H7 (cell line): ENCODE data around the gene USP17L21. TPM values are rescaled to one million over a fixed set of nuclear protein-coding genes. Genes with fewer than 3 reads are reported as not detected.
"Not testable (repeated sequence)": the region's sequence is repeated elsewhere in the genome, so short reads cannot be mapped to it uniquely, and the experiment has no call there.

Experiments used
- DNase-seq: peaks from one replicate; pipeline ENCODE4 v3.0.0; 2012
- H3K27me3 ChIP-seq: 2 replicates; pipeline ENCODE4 v1.6.0; 2011; ENCODE audit warnings: mild to moderate bottlenecking, low read length; ENCODE audit not compliant: control insufficient read depth, insufficient read depth
- H3K36me3 ChIP-seq: replicated peaks from 2 replicates; pipeline ENCODE4 v1.5.1; 2011; ENCODE audit warnings: low read length; ENCODE audit not compliant: control insufficient read depth, insufficient read depth
- H3K4me3 ChIP-seq: 2 replicates; pipeline ENCODE4 v1.5.1; 2011; ENCODE audit warnings: low read depth, mild to moderate bottlenecking, control low read depth, low read length, moderate library complexity; ENCODE audit not compliant: insufficient read depth
- total RNA-seq: library from RNA; depleted of rRNA; stranded (reverse); fragments of >200 nt; shearing (Covaris generic); gene quantifications from 2 replicates; pipeline ENCODE4 v1.2.3, GENCODE V29; 2014; rRNA removed

Gene USP17L21, protein sequence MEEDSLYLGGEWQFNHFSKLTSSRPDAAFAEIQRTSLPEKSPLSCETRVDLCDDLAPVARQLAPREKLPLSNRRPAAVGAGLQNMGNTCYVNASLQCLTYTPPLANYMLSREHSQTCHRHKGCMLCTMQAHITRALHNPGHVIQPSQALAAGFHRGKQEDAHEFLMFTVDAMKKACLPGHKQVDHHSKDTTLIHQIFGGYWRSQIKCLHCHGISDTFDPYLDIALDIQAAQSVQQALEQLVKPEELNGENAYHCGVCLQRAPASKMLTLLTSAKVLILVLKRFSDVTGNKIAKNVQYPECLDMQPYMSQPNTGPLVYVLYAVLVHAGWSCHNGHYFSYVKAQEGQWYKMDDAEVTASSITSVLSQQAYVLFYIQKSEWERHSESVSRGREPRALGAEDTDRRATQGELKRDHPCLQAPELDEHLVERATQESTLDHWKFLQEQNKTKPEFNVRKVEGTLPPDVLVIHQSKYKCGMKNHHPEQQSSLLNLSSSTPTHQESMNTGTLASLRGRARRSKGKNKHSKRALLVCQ
- total RNA-seq: not detected in 2 replicates

DNA sequence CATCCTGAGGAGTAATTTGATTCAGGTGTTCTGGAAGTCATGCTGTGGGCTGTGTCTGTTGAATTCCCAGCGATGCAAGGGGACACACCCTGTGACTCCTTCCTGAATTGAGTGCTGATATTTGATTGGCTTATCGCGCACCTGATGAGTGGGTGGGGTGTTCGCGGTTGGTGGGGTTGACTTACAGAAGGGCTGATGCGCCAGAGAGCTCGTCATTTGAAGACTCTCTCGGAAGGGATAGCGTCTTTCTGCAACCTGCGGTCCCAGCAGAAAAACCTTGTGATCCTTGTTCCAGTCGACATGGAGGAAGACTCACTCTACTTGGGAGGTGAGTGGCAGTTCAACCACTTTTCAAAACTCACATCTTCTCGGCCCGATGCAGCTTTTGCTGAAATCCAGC lies at the start of gene USP17L21:
USP17L21 (plus strand) TSS at position 301 of the 400 bp plus-strand sequence; CDS start at position 301, 0 bp downstream.
- H3K4me3 ChIP-seq, DNase-seq, H3K36me3 ChIP-seq, H3K27me3 ChIP-seq: not testable (repeated sequence)

DNA sequence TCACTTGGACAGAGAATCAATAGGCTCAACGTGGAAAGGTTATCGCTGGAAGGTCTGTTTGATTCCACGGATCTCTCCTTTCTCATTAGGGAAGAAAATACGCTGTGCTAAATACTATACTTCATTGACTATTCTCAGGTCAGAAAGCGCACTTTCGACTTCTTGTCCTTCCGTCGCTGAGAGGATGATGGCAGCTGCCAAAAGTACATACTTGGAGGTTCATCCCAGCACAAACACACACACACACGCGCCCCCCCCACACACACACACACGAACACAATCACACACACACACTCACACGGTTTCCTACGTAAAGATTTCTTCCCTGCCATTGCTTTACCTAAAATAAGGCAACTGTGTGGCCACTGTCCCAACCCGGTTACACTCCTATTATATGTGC lies 48.0 kb upstream of the USP17L21 start:
- DNase-seq, H3K27me3 ChIP-seq, H3K36me3 ChIP-seq, H3K4me3 ChIP-seq: not testable (repeated sequence)

DNA sequence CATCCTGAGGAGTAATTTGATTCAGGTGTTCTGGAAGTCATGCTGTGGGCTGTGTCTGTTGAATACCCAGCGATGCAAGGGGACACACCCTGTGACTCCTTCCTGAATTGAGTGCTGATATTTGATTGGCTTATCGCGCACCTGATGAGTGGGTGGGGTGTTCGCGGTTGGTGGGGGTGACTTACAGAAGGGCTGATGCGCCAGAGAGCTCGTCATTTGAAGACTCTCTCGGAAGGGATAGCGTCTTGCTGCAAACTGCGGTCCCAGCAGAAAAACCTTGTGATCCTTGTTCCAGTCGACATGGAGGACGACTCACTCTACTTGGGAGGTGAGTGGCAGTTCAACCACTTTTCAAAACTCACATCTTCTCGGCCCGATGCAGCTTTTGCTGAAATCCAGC lies 47.6 kb upstream of the USP17L21 start, which contains the start of gene USP17L11:
USP17L11 (plus strand) TSS at position 301 of the 400 bp plus-strand sequence; CDS start at position 301, 0 bp downstream.
- not testable (repeated sequence) for H3K27me3 ChIP-seq, H3K36me3 ChIP-seq, H3K4me3 ChIP-seq, DNase-seq

DNA sequence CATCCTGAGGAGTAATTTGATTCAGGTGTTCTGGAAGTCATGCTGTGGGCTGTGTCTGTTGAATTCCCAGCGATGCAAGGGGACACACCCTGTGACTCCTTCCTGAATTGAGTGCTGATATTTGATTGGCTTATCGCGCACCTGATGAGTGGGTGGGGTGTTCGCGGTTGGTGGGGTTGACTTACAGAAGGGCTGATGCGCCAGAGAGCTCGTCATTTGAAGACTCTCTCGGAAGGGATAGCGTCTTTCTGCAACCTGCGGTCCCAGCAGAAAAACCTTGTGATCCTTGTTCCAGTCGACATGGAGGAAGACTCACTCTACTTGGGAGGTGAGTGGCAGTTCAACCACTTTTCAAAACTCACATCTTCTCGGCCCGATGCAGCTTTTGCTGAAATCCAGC lies 42.8 kb upstream of the USP17L21 start, which contains the start of gene USP17L12:
USP17L12 (plus strand) TSS at position 301 of the 400 bp plus-strand sequence; CDS start at position 301, 0 bp downstream.
- not testable (repeated sequence) for H3K27me3 ChIP-seq, DNase-seq, H3K4me3 ChIP-seq, H3K36me3 ChIP-seq

DNA sequence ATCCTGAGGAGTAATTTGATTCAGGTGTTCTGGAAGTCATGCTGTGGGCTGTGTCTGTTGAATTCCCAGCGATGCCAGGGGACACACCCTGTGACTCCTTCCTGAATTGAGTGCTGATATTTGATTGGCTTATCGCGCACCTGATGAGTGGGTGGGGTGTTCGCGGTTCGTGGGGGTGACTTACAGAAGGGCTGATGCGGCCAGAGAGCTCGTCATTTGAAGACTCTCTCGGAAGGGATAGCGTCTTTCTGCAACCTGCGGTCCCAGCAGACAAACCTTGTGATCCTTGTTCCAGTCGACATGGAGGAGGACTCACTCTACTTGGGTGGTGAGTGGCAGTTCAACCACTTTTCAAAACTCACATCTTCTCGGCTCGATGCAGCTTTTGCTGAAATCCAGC lies 38.1 kb upstream of the USP17L21 start, which contains the start of gene USP17L13:
USP17L13 (plus strand) TSS at position 301 of the 400 bp plus-strand sequence; CDS start at position 301, 0 bp downstream.
- not testable (repeated sequence) for H3K27me3 ChIP-seq, DNase-seq, H3K4me3 ChIP-seq, H3K36me3 ChIP-seq

DNA sequence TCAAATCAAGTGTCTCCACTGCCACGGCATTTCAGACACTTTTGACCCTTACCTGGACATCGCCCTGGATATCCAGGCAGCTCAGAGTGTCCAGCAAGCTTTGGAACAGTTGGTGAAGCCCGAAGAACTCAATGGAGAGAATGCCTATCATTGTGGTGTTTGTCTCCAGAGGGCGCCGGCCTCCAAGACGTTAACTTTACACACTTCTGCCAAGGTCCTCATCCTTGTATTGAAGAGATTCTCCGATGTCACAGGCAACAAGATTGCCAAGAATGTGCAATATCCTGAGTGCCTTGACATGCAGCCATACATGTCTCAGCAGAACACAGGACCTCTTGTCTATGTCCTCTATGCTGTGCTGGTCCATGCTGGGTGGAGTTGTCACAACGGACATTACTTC lies 32.4 kb upstream of the USP17L21 start:
- not testable (repeated sequence) for H3K4me3 ChIP-seq, H3K27me3 ChIP-seq, H3K36me3 ChIP-seq, DNase-seq

DNA sequence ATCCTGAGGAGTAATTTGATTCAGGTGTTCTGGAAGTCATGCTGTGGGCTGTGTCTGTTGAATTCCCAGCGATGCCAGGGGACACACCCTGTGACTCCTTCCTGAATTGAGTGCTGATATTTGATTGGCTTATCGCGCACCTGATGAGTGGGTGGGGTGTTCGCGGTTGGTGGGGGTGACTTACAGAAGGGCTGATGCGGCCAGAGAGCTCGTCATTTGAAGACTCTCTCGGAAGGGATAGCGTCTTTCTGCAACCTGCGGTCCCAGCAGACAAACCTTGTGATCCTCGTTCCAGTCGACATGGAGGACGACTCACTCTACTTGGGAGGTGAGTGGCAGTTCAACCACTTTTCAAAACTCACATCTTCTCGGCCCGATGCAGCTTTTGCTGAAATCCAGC lies 28.6 kb upstream of the USP17L21 start, which contains the start of gene USP17L15:
USP17L15 (plus strand) TSS at position 301 of the 400 bp plus-strand sequence; CDS start at position 301, 0 bp downstream.
- not testable (repeated sequence) for DNase-seq, H3K4me3 ChIP-seq, H3K27me3 ChIP-seq, H3K36me3 ChIP-seq

DNA sequence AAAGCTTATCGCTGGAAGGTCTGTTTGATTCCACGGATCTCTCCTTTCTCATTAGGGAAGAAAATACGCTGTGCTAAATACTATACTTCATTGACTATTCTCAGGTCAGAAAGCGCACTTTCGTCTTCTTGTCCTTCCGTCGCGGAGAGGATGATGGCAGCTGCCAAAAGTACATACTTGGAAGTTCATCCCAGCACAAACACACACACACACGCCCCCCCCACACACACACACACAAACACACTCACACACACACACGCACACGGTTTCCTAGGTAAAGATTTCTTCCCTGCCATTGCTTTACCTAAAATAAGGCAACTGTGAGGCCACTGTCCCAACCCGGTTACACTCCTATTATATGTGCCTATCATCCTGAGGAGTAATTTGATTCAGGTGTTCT lies 24.2 kb upstream of the USP17L21 start:
- not testable (repeated sequence) for H3K27me3 ChIP-seq, H3K4me3 ChIP-seq, H3K36me3 ChIP-seq, DNase-seq

DNA sequence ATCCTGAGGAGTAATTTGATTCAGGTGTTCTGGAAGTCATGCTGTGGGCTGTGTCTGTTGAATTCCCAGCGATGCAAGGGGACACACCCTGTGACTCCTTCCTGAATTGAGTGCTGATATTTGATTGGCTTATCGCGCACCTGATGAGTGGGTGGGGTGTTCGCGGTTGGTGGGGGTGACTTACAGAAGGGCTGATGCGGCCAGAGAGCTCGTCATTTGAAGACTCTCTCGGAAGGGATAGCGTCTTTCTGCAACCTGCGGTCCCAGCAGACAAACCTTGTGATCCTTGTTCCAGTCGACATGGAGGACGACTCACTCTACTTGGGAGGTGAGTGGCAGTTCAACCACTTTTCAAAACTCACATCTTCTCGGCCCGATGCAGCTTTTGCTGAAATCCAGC lies 19.1 kb upstream of the USP17L21 start, which contains the start of gene USP17L17:
USP17L17 (plus strand) TSS at position 301 of the 400 bp plus-strand sequence; CDS start at position 301, 0 bp downstream.
- not testable (repeated sequence) for H3K27me3 ChIP-seq, H3K4me3 ChIP-seq, DNase-seq, H3K36me3 ChIP-seq

DNA sequence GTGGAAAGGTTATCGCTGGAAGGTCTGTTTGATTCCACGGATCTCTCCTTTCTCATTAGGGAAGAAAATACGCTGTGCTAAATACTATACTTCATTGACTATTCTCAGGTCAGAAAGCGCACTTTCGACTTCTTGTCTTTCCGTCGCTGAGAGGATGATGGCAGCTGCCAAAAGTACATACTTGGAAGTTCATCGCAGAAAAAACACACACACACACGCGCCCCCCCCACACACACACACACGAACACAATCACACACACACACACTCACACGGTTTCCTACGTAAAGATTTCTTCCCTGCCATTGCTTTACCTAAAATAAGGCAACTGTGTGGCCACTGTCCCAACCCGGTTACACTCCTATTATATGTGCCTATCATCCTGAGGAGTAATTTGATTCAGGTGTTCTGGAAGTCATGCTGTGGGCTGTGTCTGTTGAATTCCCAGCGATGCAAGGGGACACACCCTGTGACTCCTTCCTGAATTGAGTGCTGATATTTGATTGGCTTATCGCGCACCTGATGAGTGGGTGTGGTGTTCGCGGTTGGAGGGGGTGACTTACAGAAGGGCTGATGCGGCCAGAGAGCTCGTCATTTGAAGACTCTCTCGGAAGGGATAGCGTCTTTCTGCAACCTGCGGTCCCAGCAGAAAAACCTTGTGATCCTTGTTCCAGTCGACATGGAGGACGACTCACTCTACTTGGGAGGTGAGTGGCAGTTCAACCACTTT lies 14.6 kb upstream of the USP17L21 start, which contains the start of gene USP17L18:
USP17L18 (plus strand) TSS at position 678 of the 728 bp plus-strand sequence; CDS start at position 678, 0 bp downstream.
- not testable (repeated sequence) for H3K4me3 ChIP-seq, H3K36me3 ChIP-seq, DNase-seq, H3K27me3 ChIP-seq

DNA sequence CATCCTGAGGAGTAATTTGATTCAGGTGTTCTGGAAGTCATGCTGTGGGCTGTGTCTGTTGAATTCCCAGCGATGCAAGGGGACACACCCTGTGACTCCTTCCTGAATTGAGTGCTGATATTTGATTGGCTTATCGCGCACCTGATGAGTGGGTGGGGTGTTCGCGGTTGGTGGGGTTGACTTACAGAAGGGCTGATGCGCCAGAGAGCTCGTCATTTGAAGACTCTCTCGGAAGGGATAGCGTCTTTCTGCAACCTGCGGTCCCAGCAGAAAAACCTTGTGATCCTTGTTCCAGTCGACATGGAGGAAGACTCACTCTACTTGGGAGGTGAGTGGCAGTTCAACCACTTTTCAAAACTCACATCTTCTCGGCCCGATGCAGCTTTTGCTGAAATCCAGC lies 9.6 kb upstream of the USP17L21 start, which contains the start of gene USP17L19:
USP17L19 (plus strand) TSS at position 301 of the 400 bp plus-strand sequence; CDS start at position 301, 0 bp downstream.
- DNase-seq, H3K36me3 ChIP-seq, H3K4me3 ChIP-seq, H3K27me3 ChIP-seq: not testable (repeated sequence)

DNA sequence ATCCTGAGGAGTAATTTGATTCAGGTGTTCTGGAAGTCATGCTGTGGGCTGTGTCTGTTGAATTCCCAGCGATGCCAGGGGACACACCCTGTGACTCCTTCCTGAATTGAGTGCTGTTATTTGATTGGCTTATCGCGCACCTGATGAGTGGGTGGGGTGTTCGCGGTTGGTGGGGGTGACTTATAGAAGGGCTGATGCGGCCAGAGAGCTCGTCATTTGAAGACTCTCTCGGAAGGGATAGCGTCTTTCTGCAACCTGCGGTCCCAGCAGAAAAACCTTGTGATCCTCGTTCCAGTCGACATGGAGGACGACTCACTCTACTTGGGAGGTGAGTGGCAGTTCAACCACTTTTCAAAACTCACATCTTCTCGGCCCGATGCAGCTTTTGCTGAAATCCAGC lies 4.8 kb upstream of the USP17L21 start, which contains the start of gene USP17L20:
USP17L20 (plus strand) TSS at position 301 of the 400 bp plus-strand sequence; CDS start at position 301, 0 bp downstream.
- not testable (repeated sequence) for H3K27me3 ChIP-seq, DNase-seq, H3K36me3 ChIP-seq, H3K4me3 ChIP-seq

DNA sequence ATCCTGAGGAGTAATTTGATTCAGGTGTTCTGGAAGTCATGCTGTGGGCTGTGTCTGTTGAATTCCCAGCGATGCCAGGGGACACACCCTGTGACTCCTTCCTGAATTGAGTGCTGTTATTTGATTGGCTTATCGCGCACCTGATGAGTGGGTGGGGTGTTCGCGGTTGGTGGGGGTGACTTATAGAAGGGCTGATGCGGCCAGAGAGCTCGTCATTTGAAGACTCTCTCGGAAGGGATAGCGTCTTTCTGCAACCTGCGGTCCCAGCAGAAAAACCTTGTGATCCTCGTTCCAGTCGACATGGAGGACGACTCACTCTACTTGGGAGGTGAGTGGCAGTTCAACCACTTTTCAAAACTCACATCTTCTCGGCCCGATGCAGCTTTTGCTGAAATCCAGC lies 4.6 kb downstream of the USP17L21 start, which contains the start of gene USP17L22:
USP17L22 (plus strand) TSS at position 301 of the 400 bp plus-strand sequence; CDS start at position 301, 0 bp downstream.
- not testable (repeated sequence) for H3K27me3 ChIP-seq, DNase-seq, H3K4me3 ChIP-seq, H3K36me3 ChIP-seq

DNA sequence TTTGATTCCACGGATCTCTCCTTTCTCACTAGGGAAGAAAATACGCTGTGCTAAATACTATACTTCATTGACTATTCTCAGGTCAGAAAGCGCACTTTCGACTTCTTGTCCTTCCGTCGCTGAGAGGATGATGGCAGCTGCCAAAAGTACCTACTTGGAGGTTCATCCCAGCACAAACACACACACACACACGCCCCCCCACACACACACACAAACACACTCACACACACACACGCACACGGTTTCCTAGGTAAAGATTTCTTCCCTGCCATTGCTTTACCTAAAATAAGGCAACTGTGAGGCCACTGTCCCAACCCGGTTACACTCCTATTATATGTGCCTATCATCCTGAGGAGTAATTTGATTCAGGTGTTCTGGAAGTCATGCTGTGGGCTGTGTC lies 9.0 kb downstream of the USP17L21 start:
- H3K4me3 ChIP-seq, DNase-seq, H3K36me3 ChIP-seq, H3K27me3 ChIP-seq: not testable (repeated sequence)
